ENCODE results near the gene P2RY11.

Gene P2RY11

GRCh38 chr19:10086591-10087192 lies 24.8 kb upstream of the P2RY11 start:
- Histone ChIP-seq H3K27me3 (ENCODE audit: insufficient read depth, low read length) (peaks cover 8% of the 10 kb centered on the region), H3K4me1 (ENCODE audit: insufficient read depth, low read length) (no peaks in the 10 kb centered on the region), H3K9me3 (ENCODE audit: low read length) (peaks cover 6% of the 10 kb centered on the region), H2AFZ (ENCODE audit: low read depth, low read length) (peak overlapping the region; percentile 44), H3K36me3 (ENCODE audit: insufficient read depth, low read length) (no peaks in the 10 kb centered on the region), H3K4me3 (ENCODE audit: low read length) (peak overlapping the region; percentile 52)

GRCh38 chr19:10087296-10088061 lies 24.0 kb upstream of the P2RY11 start:
- Histone ChIP-seq H3K36me3 (ENCODE audit: insufficient read depth, low read length) (no peaks in the 10 kb centered on the region), H3K9me3 (ENCODE audit: low read length) (peaks cover 6% of the 10 kb centered on the region), H3K4me3 (ENCODE audit: low read length) (no peak overlapping the region), H3K27me3 (ENCODE audit: insufficient read depth, low read length) (peaks cover 8% of the 10 kb centered on the region), H3K4me1 (ENCODE audit: insufficient read depth, low read length) (no peaks in the 10 kb centered on the region), H2AFZ (ENCODE audit: low read depth, low read length) (no peak overlapping the region)

- Histone ChIP-seq H2AFZ (ENCODE audit: low read depth, low read length) (no peak overlapping the region), H3K4me1 (ENCODE audit: insufficient read depth, low read length) (no peaks in the 10 kb centered on the region), H3K9me3 (ENCODE audit: low read length) (peaks cover 6% of the 10 kb centered on the region), H3K27me3 (ENCODE audit: insufficient read depth, low read length) (peaks cover 8% of the 10 kb centered on the region), H3K4me3 (ENCODE audit: low read length) (no peak overlapping the region), H3K36me3 (ENCODE audit: insufficient read depth, low read length) (no peaks in the 10 kb centered on the region)
Measured at GRCh38 chr19:10088949-10089554, 22.4 kb upstream of the P2RY11 start.

- H3K9me3 ChIP-seq (ENCODE audit: low read length), result peaks cover 6% of the 10 kb centered on the region
- peaks cover 8% of the 10 kb centered on the region for H3K27me3 ChIP-seq (ENCODE audit: insufficient read depth, low read length)
- H3K4me3 ChIP-seq (ENCODE audit: low read length), result no peak overlapping the region
- H3K4me1 ChIP-seq (ENCODE audit: insufficient read depth, low read length), result no peaks in the 10 kb centered on the region
- no peaks in the 10 kb centered on the region for H3K36me3 ChIP-seq (ENCODE audit: insufficient read depth, low read length)
- no peak overlapping the region for H2AFZ ChIP-seq (ENCODE audit: low read depth, low read length)
Measured at GRCh38 chr19:10089801-10090375, 21.6 kb upstream of the P2RY11 start.

- H3K27me3 ChIP-seq (ENCODE audit: insufficient read depth, low read length), result no peaks in the 10 kb centered on the region
Measured at GRCh38 chr19:10091370-10091687, 20.2 kb upstream of the P2RY11 start.

GRCh38 chr19:10091895-10092641 lies 19.4 kb upstream of the P2RY11 start:
- H3K9me3 ChIP-seq (ENCODE audit: low read length), result peaks cover 9% of the 10 kb centered on the region
- H3K27me3 ChIP-seq (ENCODE audit: insufficient read depth, low read length), result no peaks in the 10 kb centered on the region
- H2AFZ ChIP-seq (ENCODE audit: low read depth, low read length), result no peak overlapping the region
- H3K4me1 ChIP-seq (ENCODE audit: insufficient read depth, low read length), result peaks cover 2% of the 10 kb centered on the region
- no peaks in the 10 kb centered on the region for H3K36me3 ChIP-seq (ENCODE audit: insufficient read depth, low read length)
- H3K4me3 ChIP-seq (ENCODE audit: low read length), result no peak overlapping the region

More at GRCh38 chr19:10091370-10091687, 20.2 kb upstream of the P2RY11 start:
- Histone ChIP-seq H3K9me3 (ENCODE audit: low read length) (peaks cover 9% of the 10 kb centered on the region), H2AFZ (ENCODE audit: low read depth, low read length) (no peak overlapping the region), H3K36me3 (ENCODE audit: insufficient read depth, low read length) (no peaks in the 10 kb centered on the region), H3K4me1 (ENCODE audit: insufficient read depth, low read length) (peaks cover under 1% of the 10 kb centered on the region), H3K4me3 (ENCODE audit: low read length) (no peak overlapping the region)

GRCh38 chr19:10092648-10093294 lies 18.7 kb upstream of the P2RY11 start:
- Histone ChIP-seq H3K4me1 (ENCODE audit: insufficient read depth, low read length) (peaks cover 2% of the 10 kb centered on the region), H3K27me3 (ENCODE audit: insufficient read depth, low read length) (no peaks in the 10 kb centered on the region), H3K36me3 (ENCODE audit: insufficient read depth, low read length) (no peaks in the 10 kb centered on the region), H2AFZ (ENCODE audit: low read depth, low read length) (no peak overlapping the region), H3K9me3 (ENCODE audit: low read length) (peaks cover 9% of the 10 kb centered on the region), H3K4me3 (ENCODE audit: low read length) (no peak overlapping the region)

- no peaks in the 10 kb centered on the region for H3K36me3 ChIP-seq (ENCODE audit: insufficient read depth, low read length)
- no peak overlapping the region for H3K4me3 ChIP-seq (ENCODE audit: low read length)
- H3K9me3 ChIP-seq (ENCODE audit: low read length), result peaks cover 9% of the 10 kb centered on the region
- no peak overlapping the region for H2AFZ ChIP-seq (ENCODE audit: low read depth, low read length)
- peaks cover 2% of the 10 kb centered on the region for H3K4me1 ChIP-seq (ENCODE audit: insufficient read depth, low read length)
- H3K27me3 ChIP-seq (ENCODE audit: insufficient read depth, low read length), result no peaks in the 10 kb centered on the region
Measured at GRCh38 chr19:10093295-10094186, 18.0 kb upstream of the P2RY11 start.

- no peaks in the 10 kb centered on the region for H3K36me3 ChIP-seq (ENCODE audit: insufficient read depth, low read length)
- peaks cover 4% of the 10 kb centered on the region for H3K9me3 ChIP-seq (ENCODE audit: low read length)
- peak overlapping the region; percentile 23 for H3K4me3 ChIP-seq (ENCODE audit: low read length)
- H3K4me1 ChIP-seq (ENCODE audit: insufficient read depth, low read length), result peaks cover 2% of the 10 kb centered on the region
- H2AFZ ChIP-seq (ENCODE audit: low read depth, low read length), result no peak overlapping the region
- no peaks in the 10 kb centered on the region for H3K27me3 ChIP-seq (ENCODE audit: insufficient read depth, low read length)
Measured at GRCh38 chr19:10095622-10095947, 15.9 kb upstream of the P2RY11 start.

GRCh38 chr19:10095948-10096614 lies 15.4 kb upstream of the P2RY11 start:
- peak overlapping the region; percentile 47 for H3K4me3 ChIP-seq (ENCODE audit: low read length)
- H3K27me3 ChIP-seq (ENCODE audit: insufficient read depth, low read length), result no peaks in the 10 kb centered on the region
- peaks cover 2% of the 10 kb centered on the region for H3K4me1 ChIP-seq (ENCODE audit: insufficient read depth, low read length)
- peak overlapping the region; percentile 70 for H2AFZ ChIP-seq (ENCODE audit: low read depth, low read length)
- no peaks in the 10 kb centered on the region for H3K36me3 ChIP-seq (ENCODE audit: insufficient read depth, low read length)
- peaks cover 3% of the 10 kb centered on the region for H3K9me3 ChIP-seq (ENCODE audit: low read length)

- H3K4me1 ChIP-seq (ENCODE audit: insufficient read depth, low read length), result peaks cover 2% of the 10 kb centered on the region
- peaks cover 3% of the 10 kb centered on the region for H3K9me3 ChIP-seq (ENCODE audit: low read length)
- no peaks in the 10 kb centered on the region for H3K36me3 ChIP-seq (ENCODE audit: insufficient read depth, low read length)
- H2AFZ ChIP-seq (ENCODE audit: low read depth, low read length), result peak overlapping the region; percentile 70
- H3K27me3 ChIP-seq (ENCODE audit: insufficient read depth, low read length), result no peaks in the 10 kb centered on the region
- peak overlapping the region; percentile 47 for H3K4me3 ChIP-seq (ENCODE audit: low read length)
Measured at GRCh38 chr19:10096615-10096963, 14.9 kb upstream of the P2RY11 start.

Measured in neuron (in vitro differentiated cells).